Measurements from ENCODE around the gene JAZF1.

JAZF1 gene

DNA sequence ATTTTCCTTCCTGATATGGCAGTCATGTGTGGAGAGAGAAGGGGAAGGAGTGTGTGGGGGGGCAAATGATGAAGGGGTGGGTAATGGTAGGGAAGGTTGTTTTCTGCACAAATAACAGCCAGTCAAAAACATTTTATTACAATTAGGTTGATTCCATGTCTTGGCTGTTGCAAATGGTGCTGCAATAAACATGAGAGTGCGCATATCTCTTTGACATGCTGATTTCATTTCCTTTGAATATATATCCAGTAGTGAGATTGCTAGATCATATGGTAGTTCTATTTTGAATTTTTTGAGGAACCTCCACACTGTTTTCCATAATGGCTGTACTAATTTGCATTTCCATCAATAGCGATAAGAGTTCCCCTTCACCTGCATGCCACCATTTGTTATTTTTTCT lies 10.6 kb upstream of the JAZF1 start:
- FAIRE-seq = no peak

DNA sequence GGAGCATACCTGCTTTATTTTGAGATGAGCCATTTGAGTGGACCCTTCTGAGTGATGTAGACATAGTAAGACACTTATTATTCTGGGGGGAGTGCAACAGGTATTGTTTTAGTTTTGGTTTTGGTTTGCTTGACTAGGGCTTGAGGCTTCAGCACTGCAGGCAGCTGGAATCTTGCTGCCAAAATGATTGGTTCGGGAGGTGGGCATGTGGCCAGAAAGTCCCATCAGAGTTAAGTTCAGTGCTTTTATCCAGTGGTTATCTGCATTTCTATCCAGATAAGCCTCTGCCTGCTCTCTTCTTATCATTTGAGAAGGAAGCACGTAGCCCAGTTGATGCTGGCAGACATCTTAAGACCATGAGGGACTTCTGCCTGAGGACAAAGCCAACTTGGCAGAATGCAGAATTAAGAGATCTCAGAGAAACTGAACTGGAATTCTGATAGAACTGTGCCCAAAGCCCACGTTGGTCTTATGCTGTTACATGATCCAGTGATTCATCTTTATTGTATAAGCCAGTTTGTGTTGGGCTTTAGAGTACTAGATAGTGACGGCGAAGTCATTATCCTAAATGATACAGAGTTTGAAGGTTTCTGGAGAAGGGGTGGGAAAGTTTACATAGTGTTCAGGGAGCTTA lies 9.6 kb upstream of the JAZF1 start:
- no peak for FAIRE-seq

DNA sequence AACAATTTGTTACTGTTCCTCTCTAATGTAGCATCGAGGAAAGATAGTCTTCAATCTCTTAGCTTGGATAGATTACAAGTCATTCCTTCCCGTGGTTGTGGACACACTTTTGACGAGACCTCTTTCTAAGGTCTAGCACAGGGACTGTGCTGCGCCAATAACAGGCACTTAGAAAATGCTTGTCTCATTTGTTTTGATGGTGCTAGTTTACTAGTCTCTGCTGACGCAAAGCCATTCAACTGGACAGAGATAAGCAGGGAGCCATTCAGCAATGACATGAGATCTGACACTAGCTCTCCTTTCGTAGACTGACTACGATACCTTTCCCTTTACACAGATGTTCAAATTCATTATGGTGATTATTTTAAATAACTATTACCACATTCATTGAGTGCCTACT lies 6.4 kb upstream of the JAZF1 start:
- FAIRE-seq = no peak

DNA sequence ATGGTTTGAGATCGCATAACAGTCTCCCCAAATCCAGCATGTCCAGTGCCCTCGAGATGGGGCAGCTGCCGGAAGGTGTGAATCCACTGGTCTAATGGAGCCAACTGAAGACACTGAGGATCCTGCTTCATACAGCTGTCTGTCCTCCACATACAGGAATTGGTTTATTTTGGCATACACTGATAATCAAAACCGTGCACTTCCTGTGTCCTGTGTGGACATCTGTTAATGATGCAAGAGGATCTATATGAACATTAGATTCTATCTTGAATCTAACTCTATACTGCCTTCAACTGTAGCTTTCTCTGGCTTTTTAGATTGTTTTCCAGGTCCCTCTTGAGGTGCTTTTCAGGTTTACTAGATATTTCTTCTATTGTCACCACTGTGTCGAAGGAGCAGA lies 3.0 kb upstream of the JAZF1 start:
- FAIRE-seq = no peak

DNA sequence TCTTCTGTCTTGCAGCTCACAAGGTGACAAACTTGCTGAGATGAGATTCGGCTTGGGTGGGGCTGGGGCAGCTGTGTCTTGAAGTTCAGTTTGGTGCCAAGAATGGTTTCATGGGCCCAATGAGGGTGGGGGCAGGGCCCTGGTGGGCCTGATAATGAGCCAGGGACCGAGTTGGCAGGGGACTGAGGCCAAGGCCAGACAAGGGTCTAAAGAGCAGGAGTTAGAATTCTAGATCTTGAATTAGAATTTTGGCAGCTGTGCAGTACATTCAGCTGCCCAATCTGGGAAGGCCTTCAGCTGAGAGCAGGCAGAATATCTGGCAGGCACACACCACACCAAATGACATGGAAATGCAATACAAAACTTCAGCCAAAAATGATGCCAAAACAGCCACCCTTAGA lies 1.5 kb upstream of the JAZF1 start:
- FAIRE-seq = no peak

DNA sequence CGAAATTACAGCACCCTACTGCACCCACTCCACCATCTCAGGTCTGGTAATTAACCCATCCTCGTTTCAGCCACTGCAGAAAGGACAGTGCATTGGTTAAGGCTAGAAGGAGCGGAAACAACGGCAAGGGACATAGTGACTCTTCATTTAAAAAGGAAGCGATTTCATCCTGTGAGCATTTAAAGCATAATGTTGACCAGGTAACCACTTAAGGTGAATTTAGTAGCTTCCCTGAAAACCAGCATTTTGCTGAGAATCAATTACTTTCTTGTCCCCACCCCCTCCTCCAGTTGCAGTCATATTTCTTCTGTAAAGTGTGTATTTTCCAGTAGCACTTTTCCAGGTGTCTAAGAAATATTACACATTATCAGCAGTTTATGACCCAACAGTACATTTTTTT lies 821 bp upstream of the JAZF1 start:
- no peak for FAIRE-seq

DNA sequence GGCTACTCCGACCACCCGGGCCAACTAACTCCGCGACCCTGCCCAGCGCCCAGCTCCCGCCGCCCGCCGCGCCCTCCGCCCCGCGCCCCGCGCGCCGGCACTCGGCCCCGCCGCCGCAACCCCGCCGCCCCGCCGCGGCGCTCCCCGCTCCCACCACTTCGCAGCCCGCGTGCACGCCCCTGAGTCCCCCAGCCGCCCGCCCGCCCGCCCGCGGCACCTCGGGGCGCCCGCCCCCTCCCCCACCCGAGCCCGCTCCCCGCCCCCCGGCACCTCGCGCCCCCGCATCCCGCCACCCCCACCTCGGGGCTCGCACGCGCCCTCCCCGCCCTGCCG lies 598 bp downstream of the JAZF1 start:
- FAIRE-seq = no peak

DNA sequence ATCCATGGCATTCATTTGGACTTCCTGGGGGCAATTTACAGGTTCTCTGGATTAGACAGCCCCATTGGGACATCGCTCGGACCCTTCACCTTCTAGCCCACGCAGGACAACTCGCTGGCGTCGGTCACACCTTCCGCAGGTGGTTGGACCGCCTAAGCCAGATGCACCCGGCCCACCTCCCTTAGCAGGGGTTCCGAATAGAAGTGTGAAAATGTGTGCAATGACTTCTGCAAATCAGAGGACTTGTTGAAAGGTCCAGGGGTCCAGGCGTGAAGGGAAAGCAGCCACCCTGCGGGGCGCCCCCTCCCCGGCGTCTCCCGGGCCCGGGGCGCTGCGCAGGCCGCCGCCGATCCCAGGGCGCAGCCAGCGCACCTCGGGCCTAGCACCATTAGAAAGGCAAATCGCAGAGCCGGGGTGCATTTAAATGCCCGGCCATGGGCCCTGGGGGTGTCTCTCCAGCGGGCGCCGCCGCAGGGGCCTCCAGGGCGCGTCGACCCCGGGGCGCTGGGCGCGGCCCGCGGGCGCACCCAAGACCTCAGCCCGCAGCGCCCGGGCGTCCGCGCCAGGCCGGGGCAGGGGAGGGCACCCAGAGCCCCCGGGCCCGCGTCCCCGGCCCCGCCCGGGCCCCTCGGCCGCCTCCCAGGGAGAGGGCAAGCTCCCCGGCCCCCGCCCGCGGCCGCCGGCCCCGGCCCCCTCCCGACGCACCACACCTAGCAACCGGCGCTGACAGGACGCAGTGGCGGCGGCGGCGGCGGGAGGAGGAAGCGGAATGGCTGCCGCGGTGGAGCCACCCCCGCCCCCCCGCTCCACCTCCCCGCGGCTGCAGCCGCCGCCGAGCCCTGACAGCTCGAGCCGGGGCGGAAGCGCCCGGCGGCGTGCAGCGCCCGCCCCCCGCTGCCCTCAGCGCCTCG lies 1.2 kb downstream of the JAZF1 start:
- FAIRE-seq = no peak

DNA sequence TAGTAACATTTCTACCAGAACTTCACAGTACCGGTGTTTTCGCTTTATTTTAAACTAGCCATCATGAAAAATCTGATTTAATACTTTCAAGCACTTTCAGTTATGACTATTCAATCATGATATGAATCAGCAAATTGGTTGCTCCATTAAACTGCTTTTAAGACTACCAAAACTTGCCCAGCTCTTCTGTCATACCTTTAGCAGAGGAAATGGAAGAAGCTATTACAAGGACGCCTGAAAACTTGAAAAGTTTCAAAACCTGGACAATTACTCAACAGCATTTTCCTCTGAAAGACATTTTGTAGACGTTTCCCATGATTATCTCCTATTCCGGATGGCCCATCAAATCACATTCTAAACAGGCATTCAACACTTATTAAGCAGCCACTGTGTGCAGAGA lies 2.0 kb downstream of the JAZF1 start:
- no peak for FAIRE-seq

DNA sequence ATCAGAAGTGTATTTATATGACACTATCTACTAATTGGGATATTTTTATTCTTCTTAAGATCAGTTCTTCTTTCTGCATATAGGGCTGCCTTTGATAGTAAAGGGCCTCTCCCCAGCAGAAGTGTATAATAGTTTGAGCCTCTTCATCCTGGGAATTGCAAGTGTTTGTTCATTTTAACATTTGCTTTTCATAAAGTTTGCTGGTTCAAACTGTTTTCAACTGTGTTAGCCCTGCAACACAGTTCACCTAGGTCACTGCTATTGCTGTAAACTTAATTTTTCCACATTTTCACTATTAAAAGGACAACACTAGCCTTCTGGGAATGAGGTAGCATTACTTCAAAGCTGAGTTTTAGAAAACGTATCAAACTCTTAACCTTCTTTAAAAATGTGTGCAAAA lies 2.8 kb downstream of the JAZF1 start:
- no peak for FAIRE-seq

DNA sequence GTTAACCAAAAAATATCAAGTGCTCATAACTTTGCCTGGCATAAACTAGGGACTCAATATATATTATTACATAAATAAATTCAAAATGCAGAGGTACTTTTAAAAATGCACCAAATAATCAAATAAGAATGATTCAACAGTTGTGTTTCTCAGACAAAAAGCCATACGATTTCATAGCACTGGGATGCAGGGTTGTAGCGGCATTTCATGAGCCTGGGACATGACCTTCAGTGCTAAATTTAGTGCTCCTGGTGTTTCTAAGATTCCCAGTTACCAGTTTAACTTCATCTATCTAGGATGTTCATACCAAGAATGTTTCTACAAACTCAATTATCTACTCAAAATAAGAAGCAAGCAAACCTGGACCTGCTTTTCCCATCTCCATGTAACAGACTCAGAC lies 4.0 kb downstream of the JAZF1 start:
- FAIRE-seq = no peak

DNA sequence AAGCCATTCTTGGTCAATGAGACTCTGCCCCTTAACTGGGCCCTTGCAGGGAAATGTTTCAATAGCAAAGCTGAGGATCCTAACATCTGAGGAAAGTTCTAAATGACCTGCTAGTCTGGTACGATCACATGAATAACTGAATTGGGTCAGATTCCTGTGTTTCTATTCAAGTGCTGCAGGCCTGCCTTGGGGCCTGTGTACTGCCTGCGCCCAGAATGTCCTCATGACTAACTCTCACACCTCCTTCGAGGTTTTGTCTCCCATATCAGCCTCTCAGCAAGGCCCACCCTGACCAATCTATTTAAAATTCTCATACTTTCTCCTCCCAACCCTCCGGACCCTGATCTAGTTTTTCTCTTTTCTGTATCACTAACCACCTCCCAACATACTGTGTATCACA lies 4.4 kb downstream of the JAZF1 start:
- FAIRE-seq = no peak

DNA sequence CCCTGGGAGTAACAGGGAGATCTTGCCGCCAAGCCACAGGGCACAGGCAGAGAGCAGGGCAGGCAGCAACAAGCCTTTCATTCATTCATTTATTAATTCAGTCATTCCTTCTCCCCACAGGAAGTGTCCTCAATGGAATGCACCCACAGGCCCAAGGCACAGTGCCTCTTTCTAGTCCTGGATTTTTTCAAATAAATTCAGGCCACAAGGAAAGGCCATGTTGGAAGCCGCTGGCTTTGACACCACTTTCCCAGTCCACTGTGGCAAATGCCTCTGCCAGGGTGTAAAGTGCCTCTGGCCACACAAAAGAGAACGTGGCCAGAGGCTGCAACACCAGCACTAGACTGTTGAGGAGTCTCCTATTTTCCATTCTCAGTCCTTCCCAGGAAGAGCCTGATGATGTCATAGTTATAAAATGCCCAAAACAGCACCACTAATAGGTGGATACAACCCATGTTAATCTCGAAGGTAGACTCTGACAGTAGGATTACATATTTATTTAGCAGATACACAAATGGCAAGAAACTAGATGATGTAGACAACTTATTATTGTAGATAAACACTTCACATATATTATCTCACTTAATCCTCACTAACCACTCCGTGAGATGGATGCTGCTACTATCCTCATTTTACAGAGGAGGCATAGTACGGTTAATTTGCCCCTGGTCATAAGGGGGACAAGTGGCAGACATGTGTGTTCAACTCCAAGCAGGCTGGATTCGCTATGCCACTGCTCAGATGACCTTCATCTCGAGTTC lies 5.5 kb downstream of the JAZF1 start:
- no peak for FAIRE-seq

DNA sequence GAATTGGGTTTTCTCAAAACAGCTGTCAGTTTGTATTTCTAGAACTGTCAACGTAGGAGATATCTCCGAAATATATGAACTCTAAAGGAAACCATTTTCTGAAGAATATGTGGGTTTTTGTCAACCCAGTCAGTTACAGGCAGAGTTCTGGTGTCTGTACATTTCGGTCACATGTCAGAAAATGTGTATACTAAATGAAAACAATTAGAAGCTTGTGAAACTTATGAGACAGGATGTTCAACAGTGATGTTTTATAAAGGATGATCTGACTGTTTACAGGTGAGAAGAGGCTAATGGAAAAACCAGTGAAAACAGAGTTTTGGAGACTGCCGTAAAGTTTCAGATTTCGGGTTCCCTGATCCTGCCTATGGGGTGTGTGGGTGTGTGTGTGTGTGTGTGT lies 6.2 kb downstream of the JAZF1 start:
- no peak for FAIRE-seq

DNA sequence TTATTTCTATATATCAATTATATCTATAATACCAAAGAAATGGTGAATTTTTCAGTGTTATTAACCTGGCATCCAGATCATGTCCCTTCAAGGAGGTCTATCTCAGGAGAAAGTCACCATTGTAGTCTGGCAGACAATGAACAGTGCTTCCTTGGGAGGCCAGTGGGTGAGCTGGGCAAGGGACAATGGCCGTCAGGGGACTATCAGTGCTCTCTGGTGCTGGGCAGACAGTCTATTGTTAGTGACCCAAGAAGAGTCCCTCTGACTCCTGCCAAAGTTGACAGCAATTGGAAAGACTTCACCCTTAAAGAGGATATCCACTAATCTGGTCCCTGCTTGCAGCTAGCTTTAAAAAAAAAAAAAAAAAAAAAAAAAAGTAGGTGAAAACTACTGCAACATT lies 7.1 kb downstream of the JAZF1 start:
- FAIRE-seq = no peak

DNA sequence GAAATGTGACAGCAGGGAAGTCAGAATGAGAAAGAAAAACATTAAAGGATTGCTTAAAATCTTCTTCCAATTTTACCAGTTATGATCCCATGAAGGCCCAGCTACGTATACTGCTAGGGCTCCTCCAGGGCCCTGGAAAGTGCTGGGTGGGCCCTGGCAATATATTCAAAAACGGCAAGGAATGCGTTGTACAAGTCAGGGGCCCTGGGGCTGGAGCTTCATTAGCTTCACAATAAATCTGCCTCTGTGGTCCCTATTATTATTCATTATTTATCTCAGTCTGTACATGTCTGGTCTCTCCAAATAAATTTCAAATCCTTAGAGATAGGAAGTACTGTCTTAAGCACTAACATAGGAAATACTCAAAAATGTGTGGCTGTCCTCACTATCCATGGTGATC lies 7.6 kb downstream of the JAZF1 start:
- no peak for FAIRE-seq

DNA sequence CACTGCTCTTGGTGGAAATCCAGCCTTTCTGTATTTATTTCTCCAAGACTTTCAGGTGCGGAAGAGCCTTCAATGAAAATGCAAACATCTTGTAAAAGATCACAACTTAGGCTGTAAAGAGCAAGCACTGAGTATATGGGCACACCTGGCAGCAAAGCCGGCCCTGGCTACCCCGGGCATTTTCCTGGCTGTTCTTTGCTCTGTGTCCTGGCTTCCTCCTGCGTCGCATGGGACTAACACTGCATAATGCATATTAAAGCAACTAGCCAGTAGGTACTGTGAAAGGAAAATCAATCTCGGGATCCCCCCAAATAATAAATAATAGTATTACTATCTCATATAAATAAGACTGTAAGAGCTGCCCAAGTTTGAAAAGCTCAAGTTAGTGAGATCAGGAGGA lies 9.9 kb downstream of the JAZF1 start:
- no peak for FAIRE-seq

DNA sequence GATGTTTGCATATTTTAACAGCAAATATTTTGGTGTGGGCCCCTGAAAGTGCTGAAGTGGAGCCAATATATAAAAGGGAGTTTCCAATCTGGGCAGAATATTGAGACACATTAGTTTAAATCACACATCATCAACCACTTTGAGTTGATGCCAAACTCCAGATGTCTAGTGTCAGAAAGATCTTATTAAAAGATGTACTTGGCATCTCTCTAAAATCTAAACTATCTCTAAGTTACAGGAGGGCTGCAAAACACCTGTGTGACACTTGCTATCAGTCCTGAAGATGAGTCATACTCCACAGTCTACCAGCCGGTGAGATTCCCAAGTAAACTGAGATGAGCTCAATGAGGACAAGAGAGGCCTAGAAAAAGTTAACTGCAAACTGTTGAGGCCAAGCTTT lies 11.4 kb downstream of the JAZF1 start:
- FAIRE-seq = no peak

DNA sequence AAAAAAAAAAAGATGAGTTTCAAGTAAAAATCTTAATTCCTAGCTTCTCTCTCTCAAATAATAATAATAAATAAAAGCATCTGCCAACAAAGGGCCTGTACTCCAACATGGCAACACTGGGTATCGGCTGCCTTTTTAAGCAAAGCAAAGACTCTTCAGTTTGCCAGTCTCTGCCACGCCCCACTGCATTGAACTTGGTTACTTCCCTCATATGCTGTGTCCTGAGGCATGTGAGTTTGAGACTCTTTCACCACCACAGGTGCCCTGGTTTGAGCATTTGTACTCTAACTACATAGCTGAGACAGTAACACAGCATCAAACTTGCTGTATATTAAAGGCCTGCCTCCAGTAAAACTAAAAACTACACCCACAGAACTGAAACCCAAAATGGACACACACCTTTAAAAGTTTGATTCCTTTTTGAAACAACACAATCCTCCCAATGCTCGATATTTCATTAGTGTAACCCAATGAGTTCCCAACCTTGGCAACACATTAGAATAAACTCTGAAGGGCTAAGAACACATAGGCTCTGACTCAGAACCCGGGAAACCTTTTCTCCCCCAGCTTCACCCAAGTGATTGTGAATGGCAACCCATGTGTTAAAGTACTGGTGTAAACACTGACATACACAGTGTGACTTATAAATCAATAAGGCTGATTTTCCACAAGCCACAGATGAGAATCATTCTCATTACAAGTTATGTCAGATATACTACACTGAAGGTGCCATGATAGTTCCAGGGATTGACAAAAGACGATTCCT lies 12.0 kb downstream of the JAZF1 start:
- FAIRE-seq = no peak

DNA sequence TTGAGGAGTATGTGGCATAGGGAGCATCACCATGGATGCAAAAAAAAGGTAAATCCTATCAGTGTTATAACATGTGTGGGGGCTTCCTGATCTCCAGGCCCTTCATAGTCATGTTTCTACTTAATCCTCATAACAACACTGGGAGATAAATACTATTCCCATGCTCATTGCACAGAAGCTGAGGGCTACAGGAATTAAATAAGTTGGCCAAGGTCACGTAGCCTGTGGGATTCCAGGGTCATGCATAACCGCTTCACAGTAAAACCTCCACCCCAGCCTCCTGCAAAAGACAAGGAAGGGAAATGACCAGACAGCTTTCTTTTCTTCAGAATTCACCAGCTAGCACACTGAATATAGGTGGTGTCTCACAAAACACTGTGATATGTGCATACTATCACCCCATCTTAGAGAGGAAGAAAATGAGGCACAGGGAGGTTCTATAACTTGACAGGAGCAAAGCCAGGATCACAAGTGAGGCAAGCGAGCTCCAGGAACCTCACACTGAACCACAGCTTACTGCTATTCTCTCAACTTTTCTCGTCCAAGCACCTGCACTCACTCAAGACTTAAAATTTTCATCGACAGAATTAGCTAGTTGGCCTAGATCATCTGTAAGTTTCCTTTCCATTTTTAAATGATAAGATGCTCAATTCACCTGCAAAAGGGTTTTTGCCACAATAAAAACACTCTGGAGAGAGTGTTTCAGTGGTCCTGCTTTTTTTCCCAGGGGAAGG lies 13.4 kb downstream of the JAZF1 start:
- FAIRE-seq = no peak

DNA sequence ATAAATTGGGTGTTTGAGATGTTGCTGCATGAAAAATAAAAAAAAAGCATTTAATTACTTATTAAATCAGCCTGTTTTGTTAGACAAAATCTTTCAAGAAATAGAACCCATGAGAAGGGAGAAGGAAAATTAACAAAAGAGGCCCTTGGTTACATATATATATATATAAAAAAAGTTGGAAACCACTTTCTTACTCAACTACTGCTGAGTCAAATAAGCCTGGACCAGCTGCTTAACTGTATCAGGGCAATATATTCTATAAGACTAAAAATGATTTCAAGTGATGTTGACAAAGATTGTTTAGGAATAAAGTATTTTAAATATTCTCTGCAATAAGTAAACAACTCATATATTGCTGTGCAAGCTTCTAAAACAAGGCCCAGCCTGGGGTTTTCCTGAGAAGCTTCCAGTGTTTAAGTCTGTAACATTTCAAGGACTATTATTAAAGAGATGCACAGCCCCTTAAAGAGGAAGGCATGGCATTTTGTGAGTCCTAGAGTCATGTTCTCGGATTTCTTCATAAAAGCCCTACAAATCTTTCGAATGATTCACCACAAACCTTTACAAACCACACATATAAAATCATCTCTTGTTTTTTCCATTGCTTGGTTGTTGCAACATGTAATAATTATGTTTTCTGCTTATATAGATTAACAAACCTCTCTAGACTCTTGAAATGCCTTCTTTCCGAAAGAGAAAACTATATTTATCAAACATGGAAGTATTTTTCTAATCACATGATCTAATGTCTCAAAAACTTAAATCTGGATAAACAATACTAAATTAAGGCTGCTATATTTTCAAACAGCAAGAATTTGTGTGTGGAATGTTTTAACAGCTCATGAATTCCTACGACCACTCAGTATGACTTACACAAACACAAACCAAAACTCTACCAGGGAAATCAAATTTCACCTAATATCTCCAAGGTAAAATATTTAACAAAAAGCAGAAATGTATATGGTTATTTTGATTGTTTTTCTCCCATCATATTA lies 14.3 kb downstream of the JAZF1 start:
- FAIRE-seq = no peak

All from A204.1 (cell line).